Peyer's patch (tissue), 4 donors: ENCODE results near the gene CFAP97. TPM values are rescaled to one million over a fixed set of nuclear protein-coding genes. Genes with fewer than 3 reads are reported as not detected.

ENCODE experiments used
- DNase-seq, 3 donors: peaks; one replicate each; pipeline ENCODE4 v3.0.0-alpha.2; 2017 to 2019
- H3K27ac ChIP-seq, 4 donors: fragments of 200-600 bp; sonication (generic); one replicate each; pipeline ENCODE4 v1.5.1; 2016 to 2019
- H3K27me3 ChIP-seq, 2 donors: fragments of 200-600 bp; sonication (generic); one replicate each; pipeline ENCODE4 v1.5.1; 2019
- H3K36me3 ChIP-seq, 3 donors: fragments of 200-600 bp; sonication (generic); one replicate each; pipeline ENCODE4 v1.5.1; 2016 to 2019
- H3K4me1 ChIP-seq, 4 donors: fragments of 200-600 bp; sonication (generic); one replicate each; pipeline ENCODE4 v1.5.1; 2016 to 2019
- H3K4me3 ChIP-seq, 4 donors: fragments of 200-600 bp; sonication (generic); 1 replicate in 3 of 4; 2 replicates in 1 of 4; pipeline ENCODE4 v1.5.1; 2016 to 2019; ENCODE audit warnings: mild to moderate bottlenecking in 1 of 4
- H3K9me3 ChIP-seq, 4 donors: fragments of 200-600 bp; sonication (generic); one replicate each; pipeline ENCODE4 v1.5.1; 2016 to 2019; ENCODE audit warnings: mild to moderate bottlenecking in 1 of 4
- POLR2A ChIP-seq, 2 donors: fragments of 450-650 bp; IDR thresholded peaks; one replicate each; pipeline ENCODE4 v1.5.1; 2017; ENCODE audit warnings: antibody characterized with exemption in 2 of 2, mild to moderate bottlenecking in 2 of 2, moderate library complexity in 2 of 2
- total RNA-seq, 4 donors: library from RNA; depleted of rRNA; stranded (reverse); fragments of >200 nt; gene quantifications; one replicate each; pipeline ENCODE4 v1.1.0, GENCODE V29; 2016
- TF ChIP-seq, protein P1 (sequence below), 6 experiments: fragments of 450-650 bp in 4 of 6; fragments of 200-600 bp in 2 of 6; sonication (generic) in 1 of 6; IDR thresholded peaks; one replicate each; pipeline ENCODE4 v1.5.1; 2017 to 2019; ENCODE audit warnings: antibody characterized with exemption in 6 of 6, mild to moderate bottlenecking in 3 of 6, moderate library complexity in 1 of 6

The CFAP97 gene
- total RNA-seq, 4 donors from 2014 or later: 10.9 to 32.2 (median 12.7) TPM

DNA sequence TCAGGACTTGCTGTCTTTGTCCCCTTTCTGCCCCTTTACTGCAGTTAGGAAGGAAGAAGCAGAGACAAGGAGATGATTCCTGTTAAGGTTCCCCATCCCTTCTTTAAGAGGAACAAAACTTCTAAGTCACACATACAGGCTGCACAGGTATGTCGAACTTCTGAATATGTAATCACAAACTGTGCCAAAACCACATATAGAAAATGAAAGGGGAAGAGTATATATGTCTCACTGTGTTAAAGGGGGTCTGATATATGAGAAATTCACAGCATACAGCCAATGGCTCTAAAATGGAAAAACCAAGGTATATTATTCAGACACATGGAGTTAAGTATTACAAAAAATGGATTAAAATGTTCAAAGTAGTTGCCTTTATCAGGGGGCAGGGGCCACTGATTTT is 11.7 kb downstream of the CFAP97 start:
- Histone ChIP-seq H3K27me3 (no peaks in the 10 kb centered on the region), H3K4me1 (no peaks in the 10 kb centered on the region), H3K4me3 (no peak overlapping the region), H3K27ac (no peak overlapping the region), H3K36me3 (peaks cover 0 to 20% (median 0%) of the 10 kb centered on the region in 3 donors), H3K9me3 (no peaks in the 10 kb centered on the region)
- DNase-seq: no peak
- TF ChIP-seq, protein P1, sequence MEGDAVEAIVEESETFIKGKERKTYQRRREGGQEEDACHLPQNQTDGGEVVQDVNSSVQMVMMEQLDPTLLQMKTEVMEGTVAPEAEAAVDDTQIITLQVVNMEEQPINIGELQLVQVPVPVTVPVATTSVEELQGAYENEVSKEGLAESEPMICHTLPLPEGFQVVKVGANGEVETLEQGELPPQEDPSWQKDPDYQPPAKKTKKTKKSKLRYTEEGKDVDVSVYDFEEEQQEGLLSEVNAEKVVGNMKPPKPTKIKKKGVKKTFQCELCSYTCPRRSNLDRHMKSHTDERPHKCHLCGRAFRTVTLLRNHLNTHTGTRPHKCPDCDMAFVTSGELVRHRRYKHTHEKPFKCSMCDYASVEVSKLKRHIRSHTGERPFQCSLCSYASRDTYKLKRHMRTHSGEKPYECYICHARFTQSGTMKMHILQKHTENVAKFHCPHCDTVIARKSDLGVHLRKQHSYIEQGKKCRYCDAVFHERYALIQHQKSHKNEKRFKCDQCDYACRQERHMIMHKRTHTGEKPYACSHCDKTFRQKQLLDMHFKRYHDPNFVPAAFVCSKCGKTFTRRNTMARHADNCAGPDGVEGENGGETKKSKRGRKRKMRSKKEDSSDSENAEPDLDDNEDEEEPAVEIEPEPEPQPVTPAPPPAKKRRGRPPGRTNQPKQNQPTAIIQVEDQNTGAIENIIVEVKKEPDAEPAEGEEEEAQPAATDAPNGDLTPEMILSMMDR (IDR thresholded peaks at IDR 0.05): no peak
- no peak for TF ChIP-seq POLR2A (IDR thresholded peaks at IDR 0.05)

DNA sequence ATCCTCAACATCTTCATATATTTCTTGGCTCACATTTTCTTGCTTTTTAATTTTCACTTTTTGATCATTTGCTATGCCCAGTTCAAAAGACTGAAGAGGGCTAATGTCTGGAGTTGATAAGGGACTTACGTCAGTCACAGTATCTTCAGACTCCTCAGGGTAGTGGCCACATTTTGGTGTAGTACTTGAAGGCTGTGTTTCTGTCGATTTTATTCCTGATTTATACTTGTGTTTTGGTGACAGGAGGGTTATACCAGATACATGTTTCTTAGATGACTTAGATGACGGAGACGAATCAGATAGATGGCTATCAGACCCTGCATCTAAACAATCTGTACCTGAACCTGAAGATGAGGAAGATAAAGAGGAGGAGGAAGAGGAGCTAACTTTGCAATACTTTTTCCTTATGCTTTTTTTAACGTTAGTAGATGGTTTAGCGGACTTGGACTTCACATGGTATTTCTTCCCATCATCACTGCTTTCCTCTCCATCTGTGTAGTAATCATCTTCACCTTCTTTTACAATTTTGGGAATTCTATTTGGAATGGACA is 13.4 kb downstream of the CFAP97 start:
- H3K36me3 ChIP-seq: peaks cover 0 to 20% (median 0%) of the 10 kb centered on the region in 3 donors
- H3K27me3 ChIP-seq: no peaks in the 10 kb centered on the region
- H3K4me1 ChIP-seq: no peaks in the 10 kb centered on the region
- no peaks in the 10 kb centered on the region for H3K9me3 ChIP-seq
- DNase-seq: no peak
- TF ChIP-seq, protein P1 (IDR thresholded peaks at IDR 0.05): no peak
- TF ChIP-seq POLR2A (IDR thresholded peaks at IDR 0.05): no peak
- no peak overlapping the region for H3K4me3 ChIP-seq
- H3K27ac ChIP-seq: no peak overlapping the region

DNA sequence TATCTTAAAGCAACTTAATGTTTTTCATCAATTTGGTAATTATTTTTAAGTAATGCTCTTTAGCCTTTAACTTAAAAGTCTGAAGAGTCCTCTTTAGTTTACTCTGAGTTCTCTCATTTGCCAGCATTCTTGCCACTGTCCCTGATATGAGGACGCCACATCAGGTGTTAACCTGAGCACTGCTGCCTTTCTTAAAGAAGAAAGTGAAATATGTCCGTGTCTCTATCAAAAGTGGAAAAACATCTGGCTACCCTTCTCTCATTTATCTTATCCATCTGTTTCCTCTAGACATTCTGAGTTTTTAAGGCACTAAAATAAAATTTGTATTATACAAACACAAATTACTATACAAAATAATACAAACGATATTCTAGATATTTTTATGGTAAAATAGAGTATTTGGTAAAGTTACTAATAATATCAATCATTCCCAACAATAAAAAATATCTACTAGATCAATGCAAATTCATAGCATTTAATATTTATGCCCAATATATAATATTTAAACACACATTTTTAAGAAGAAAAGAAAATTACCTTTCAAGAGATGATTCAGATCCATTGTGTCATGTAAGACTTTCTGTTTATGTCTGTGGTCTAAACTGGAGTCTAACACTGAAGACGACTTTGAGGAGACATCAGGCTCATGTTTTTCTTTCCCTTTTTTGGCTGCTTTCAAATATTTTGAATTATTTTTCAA is 14.0 kb downstream of the CFAP97 start:
- H3K9me3 ChIP-seq: no peaks in the 10 kb centered on the region
- H3K27ac ChIP-seq: no peak overlapping the region
- no peaks in the 10 kb centered on the region for H3K4me1 ChIP-seq
- TF ChIP-seq POLR2A (IDR thresholded peaks at IDR 0.05): no peak
- TF ChIP-seq, protein P1 (IDR thresholded peaks at IDR 0.05): no peak
- no peak for DNase-seq
- no peaks in the 10 kb centered on the region for H3K27me3 ChIP-seq
- H3K36me3 ChIP-seq: peaks cover 0 to 20% (median 0%) of the 10 kb centered on the region in 3 donors
- no peak overlapping the region for H3K4me3 ChIP-seq

DNA sequence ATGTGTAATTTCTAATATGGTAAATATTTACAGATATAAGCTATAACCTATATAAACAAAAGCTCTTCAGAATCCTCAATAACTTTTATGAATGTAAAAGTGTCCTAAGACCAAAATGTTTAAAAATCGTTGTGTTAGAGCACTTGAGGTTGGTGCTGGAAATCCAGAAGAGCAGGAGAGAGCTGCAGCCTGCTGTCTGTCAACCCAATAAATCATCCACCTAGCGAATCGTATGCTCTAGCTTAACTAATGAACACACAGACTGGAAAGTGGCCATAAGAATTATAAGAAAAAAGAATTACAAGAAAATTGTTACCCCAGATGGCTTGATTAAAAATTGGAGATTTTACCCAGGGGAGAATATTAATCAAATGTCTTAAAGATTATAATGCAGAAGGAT is 17.0 kb downstream of the CFAP97 start:
- H3K36me3 ChIP-seq: peaks cover 0 to 20% (median 0%) of the 10 kb centered on the region in 3 donors
- H3K4me1 ChIP-seq: no peaks in the 10 kb centered on the region
- TF ChIP-seq, protein P1 (IDR thresholded peaks at IDR 0.05): no peak
- no peak for TF ChIP-seq POLR2A (IDR thresholded peaks at IDR 0.05)
- no peak overlapping the region for H3K27ac ChIP-seq
- no peaks in the 10 kb centered on the region for H3K27me3 ChIP-seq
- no peak for DNase-seq
- no peaks in the 10 kb centered on the region for H3K9me3 ChIP-seq
- H3K4me3 ChIP-seq: no peak overlapping the region

DNA sequence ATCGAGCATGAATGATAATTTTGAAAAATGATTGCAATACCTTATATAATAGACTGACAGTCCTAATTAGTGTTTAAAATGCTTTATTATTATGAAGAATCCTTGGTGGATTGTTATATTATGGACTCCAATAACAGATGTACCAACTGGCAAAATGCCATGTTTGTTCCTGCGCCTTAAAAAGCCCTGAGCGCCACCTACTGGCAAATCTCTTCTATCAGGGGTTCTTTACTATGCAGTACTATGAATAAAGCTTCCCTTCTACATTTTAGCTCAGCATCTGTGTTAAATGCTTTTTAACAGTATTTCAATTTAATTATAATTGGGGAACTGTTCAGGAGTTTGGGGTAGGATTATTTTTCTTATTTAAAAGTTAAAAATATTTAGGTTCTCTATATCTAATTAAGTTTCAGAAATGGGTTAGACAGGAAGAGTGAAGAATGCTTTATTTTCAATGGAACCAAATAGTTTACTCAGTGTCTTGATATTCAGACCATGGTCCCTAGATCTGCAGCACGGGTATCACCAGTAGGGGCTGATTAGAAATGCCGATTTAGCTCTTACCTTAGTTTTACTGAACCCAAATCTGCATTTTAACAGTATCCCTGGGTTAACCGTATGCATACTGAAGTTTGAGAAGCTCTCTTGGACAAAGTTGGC is 20.0 kb downstream of the CFAP97 start:
- peak; percentile 56 to 95 (median 86) for DNase-seq
- H3K9me3 ChIP-seq: no peaks in the 10 kb centered on the region
- H3K36me3 ChIP-seq: peaks cover 0 to 3% (median 0%) of the 10 kb centered on the region in 3 donors
- no peaks in the 10 kb centered on the region for H3K27me3 ChIP-seq
- no peak overlapping the region for H3K4me3 ChIP-seq
- no peaks in the 10 kb centered on the region for H3K4me1 ChIP-seq
- TF ChIP-seq, protein P1 (IDR thresholded peaks at IDR 0.05): peak; percentile 49 to 90 (median 80)
- TF ChIP-seq POLR2A (IDR thresholded peaks at IDR 0.05): no peak
- no peak overlapping the region for H3K27ac ChIP-seq
